ENCODE data around the gene SLC38A11. TPM values are rescaled to one million over a fixed set of nuclear protein-coding genes. Genes with fewer than 3 reads are reported as not detected.

SLC38A11 gene
- total and polyA plus RNA-seq, 2 of the 13 experiments (the other 11 are each of a cell fraction or from before 2014, with no cell fraction given) = 14.0 to 14.3 TPM

- TF ChIP-seq ZNF503 (CRISPR knock-in tag; IDR thresholded peaks at IDR 0.05) = no peak
- peak; percentile 49; the same call in 1 of the 2 replicates for TF ChIP-seq ZSCAN5A (CRISPR knock-in tag; IDR thresholded peaks at IDR 0.05; ENCODE audit: borderline replicate concordance)
- TF ChIP-seq PCBP2 (optimal IDR thresholded peaks at IDR 0.05; ENCODE audit: low read depth, low read length, poor library complexity, severe bottlenecking) = no peak
- TF ChIP-seq ZBTB25 (CRISPR knock-in tag; IDR thresholded peaks at IDR 0.05) = 0 out of 2 replicates have a peak, but pooled peaks have one; percentile 26
- TF ChIP-seq ATF7-NPFF (CRISPR knock-in tag; IDR thresholded peaks at IDR 0.05; ENCODE audit: low read depth) = no peak
- TF ChIP-seq GABPA (IDR thresholded peaks at IDR 0.05; ENCODE audit: low read depth, low read length) = no peak
- TF ChIP-seq GABPA (CRISPR knock-in tag; IDR thresholded peaks at IDR 0.05; ENCODE audit: low read depth) = 0 out of 2 replicates have a peak, but pooled peaks have one; percentile 15
- TF ChIP-seq ZNF770 (CRISPR knock-in tag; IDR thresholded peaks at IDR 0.05) = no peak
- TF ChIP-seq ZNF382 (CRISPR knock-in tag; IDR thresholded peaks at IDR 0.05; ENCODE audit: borderline replicate concordance) = no peak
- no peak for TF ChIP-seq SSRP1 (CRISPR knock-in tag; IDR thresholded peaks at IDR 0.05)
- peak; percentile 17; the same call in 1 of the 2 replicates for TF ChIP-seq DMAP1 (CRISPR knock-in tag; IDR thresholded peaks at IDR 0.05)
- TF ChIP-seq SCMH1 (CRISPR knock-in tag; IDR thresholded peaks at IDR 0.05; ENCODE audit: borderline replicate concordance) = no peak
- TF ChIP-seq ARHGAP35 (CRISPR knock-in tag; IDR thresholded peaks at IDR 0.05; ENCODE audit: borderline replicate concordance) = no peak
- TF ChIP-seq PLRG1 (conservative IDR thresholded peaks at IDR 0.05) = no peak
- TF ChIP-seq ZNF530 (CRISPR knock-in tag; IDR thresholded peaks at IDR 0.05; ENCODE audit: low read depth) = no peak
- TF ChIP-seq FOXP4 (CRISPR knock-in tag; IDR thresholded peaks at IDR 0.05) = peak; percentile 53; the same call in 1 of the 2 replicates
- no peak for TF ChIP-seq PLSCR1 (CRISPR knock-in tag; IDR thresholded peaks at IDR 0.05; ENCODE audit: borderline replicate concordance)
- no peak for TF ChIP-seq CHCHD3 (CRISPR knock-in tag; IDR thresholded peaks at IDR 0.05)
- no peak for TF ChIP-seq ZNF652 (CRISPR knock-in tag; IDR thresholded peaks at IDR 0.05; ENCODE audit: borderline replicate concordance, low read depth)
- TF ChIP-seq SRSF4 (IDR thresholded peaks at IDR 0.05; ENCODE audit: low read depth, low read length, poor library complexity, severe bottlenecking) = no peak
Observed at GRCh38 chr2:164913640-164914350, 41.5 kb downstream of the SLC38A11 start (continued).

Data from HepG2 (cell line).